ENCODE measurements around the gene C6orf52.
"Not testable (repeated sequence)": the region's sequence is repeated elsewhere in the genome, so short reads cannot be mapped to it uniquely, and the experiment has no call there.

The C6orf52 gene

DNA sequence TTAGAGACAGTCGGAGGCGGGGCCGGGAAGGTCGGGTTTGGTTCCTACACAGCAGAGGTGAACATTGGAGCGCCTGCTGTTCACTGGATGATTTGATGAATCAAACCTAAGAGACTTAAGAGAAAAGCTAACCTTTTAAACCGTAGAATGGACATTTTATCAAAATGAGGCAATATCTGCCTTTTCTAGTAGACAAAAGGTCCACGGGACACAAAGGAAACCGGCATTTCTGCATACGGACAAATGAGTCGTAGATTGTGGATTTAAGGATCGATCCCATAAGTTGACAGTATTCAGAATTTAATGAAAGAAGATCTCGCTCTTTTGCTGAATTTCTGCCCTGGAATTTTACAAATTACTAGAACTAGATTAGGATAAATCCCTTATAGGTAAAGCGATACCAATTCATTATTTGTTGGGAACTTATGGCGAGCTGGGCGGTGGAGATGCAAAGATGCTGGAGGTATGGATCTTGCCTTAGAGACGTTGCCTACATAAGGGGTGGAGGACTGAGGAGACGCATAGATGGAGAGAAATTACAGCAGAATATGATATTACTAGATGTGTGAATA lies 756 bp upstream of the C6orf52 start:
- no peak for DNase-seq

GRCh38 chr6:10692965-10693538 lies 1.4 kb downstream of the C6orf52 start:
- no peak for DNase-seq

GRCh38 chr6:10690651-10691445 lies 3.6 kb downstream of the C6orf52 start:
- DNase-seq, result no peak

- no peak for DNase-seq
These were observed 6.8 kb downstream of the C6orf52 start for GRCh38 chr6:10687582-10687981.

DNA sequence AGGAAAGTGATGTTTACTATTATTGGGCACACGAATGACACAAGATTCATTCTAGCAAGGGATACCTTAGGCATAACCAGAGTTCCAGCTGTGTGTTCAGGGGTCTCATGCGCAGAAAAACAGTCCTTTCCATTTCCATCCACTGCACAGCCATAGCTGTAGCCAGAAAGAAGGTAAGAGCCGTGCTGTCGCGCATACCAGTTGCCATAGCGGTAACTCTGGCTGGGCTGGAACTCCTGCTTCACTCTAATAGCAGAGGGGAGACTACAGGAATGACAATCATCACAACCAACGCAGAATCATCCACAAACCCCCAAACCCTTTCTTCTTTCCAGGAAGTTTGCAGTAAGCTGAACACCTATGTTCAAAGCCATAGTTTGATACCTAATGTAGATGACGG lies 7.5 kb downstream of the C6orf52 start:
- no peak for DNase-seq

DNA sequence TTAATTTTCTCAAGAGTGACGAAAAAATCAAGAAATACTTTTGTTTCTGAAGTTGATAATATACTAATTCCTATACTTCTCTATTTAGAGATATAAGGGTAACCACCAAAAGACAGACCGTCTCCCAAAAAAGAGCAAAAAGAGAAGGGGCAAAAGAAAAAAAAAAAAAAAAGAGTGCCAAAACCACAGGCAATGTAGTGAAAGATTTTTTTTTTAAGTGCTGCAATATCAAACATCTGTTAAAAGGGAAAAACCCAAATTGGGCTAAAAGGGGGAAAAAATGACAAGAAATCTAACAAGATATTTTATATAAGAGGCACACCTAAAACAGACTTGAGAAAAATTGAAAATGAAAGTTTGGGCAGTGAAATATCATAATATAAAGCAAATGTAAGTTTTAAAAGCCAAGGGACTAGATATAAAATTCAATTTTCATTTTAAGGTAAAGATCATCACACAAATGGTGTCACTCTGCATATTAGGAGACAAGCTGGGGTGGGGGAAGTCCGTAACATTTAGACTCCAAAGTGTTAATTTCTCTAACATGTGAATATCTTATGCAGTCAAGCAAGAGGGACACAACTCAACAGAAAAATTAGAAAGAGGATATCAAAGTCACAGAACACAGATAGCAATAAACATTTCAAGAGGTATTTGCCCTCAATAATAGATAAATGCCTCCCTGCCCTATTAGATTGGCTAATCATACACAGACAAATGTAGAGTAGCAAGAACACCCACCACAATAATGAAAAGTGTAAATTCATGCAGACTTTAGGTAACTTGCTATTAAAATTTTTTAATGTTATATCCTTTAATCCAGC lies 9.1 kb downstream of the C6orf52 start:
- no peak for DNase-seq

- DNase-seq, result no peak
These were observed 9.8 kb downstream of the C6orf52 start for GRCh38 chr6:10684618-10685017.

GRCh38 chr6:10682355-10682988 lies 11.9 kb downstream of the C6orf52 start:
- no peak for DNase-seq

GRCh38 chr6:10681795-10682194 lies 12.6 kb downstream of the C6orf52 start:
- no peak for DNase-seq

- DNase-seq, result no peak
These were observed 16.0 kb downstream of the C6orf52 start for GRCh38 chr6:10678456-10678855.

GRCh38 chr6:10676403-10676802 lies 18.0 kb downstream of the C6orf52 start:
- no peak for DNase-seq

DNA sequence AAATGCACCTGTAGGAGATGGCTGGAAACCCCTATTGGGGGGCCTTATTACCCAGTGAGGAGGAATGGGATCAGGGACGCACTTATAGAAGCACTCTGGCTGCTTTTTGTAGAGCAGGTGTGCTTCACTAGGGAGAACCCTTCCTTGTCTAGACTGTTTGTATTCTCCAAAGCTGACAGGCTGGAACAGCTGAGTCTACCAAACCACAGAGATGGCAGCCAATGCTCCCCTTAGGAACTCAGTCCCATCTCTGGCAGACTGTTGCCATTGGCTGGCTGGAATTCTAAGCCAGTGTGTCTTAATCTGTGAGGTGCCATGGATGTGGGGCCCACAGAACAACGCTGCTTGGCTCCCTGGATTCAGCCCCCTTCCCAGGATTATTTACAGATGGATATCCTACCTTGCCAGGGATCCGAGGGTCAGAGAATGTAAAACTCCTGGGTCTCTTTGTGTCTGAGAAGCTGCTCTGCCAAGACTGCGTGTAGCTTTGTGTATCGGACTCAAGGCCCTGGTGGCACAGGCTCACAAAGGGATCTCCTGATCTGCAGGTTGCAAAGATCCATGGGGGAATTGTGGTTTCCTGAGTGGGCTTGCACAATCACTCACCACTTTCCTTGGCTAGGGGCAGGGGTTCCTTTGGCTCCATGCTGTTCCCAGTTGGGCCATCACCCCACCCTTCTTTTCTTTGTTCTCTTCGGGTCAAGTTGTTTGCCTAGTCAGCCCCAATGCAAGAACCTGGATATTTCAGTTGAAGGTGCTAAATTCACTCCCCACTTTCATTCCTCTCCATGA lies 26.1 kb downstream of the C6orf52 start:
- no peak for DNase-seq

DNA sequence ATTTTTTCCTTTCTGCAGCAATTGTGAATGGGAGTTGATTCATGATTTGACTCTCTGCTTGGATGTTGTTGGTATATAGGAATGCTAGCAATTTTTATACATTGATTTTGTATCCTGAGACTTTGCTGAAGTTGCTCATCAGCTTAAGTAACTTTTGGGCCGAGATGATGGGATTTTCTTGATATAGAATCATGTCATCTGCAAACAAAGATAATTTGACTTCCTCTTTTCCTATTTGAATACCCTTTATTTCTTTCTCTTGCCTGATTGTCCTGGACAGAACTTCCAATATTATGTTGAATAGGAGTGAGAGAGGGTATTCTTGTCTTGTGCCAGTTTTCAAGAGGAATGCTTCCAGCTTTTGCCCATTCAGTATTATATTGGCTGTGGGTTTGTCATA lies 28.8 kb downstream of the C6orf52 start:
- not testable (repeated sequence) for DNase-seq

GRCh38 chr6:10662742-10663141 lies 31.7 kb downstream of the C6orf52 start:
- no peak for DNase-seq

- DNase-seq, result no peak
These were observed 32.2 kb downstream of the C6orf52 start for GRCh38 chr6:10662207-10662606.

DNA sequence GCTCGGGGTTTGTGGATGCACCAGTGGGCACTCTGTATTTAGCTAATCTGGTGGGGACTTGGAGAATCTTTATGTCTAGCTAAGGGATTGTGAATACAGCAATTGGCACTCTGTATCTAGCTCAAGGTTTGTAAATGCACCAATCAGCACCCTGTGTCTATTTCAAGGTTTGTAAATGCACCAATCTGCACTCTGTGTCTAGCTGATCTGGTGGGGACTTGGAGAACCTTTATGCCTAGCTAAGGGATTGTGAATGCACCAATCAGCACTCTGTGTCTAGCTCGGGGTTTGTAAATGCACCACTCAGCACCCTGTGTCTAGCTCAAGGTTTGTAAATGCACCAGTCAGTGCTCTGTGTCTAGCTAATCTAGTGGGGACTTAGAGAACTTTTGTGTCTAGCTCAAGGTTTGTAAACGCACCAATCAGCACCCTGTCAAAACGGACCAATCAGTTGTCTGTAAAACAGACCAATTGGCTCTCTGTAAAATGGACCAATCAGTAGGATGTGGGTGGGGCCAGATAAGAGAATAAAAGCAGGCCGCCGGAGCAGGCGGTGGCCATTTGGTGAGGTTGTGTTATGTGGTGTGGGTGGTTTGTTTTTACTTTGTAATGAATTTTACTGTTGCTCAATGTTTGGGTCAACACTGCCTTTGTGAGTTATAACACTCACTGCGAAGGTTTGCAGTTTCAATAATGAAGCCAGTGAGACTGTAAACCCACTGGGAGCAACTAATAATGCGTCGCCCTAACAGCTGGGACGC lies 33.8 kb downstream of the C6orf52 start:
- not testable (repeated sequence) for DNase-seq

DNA sequence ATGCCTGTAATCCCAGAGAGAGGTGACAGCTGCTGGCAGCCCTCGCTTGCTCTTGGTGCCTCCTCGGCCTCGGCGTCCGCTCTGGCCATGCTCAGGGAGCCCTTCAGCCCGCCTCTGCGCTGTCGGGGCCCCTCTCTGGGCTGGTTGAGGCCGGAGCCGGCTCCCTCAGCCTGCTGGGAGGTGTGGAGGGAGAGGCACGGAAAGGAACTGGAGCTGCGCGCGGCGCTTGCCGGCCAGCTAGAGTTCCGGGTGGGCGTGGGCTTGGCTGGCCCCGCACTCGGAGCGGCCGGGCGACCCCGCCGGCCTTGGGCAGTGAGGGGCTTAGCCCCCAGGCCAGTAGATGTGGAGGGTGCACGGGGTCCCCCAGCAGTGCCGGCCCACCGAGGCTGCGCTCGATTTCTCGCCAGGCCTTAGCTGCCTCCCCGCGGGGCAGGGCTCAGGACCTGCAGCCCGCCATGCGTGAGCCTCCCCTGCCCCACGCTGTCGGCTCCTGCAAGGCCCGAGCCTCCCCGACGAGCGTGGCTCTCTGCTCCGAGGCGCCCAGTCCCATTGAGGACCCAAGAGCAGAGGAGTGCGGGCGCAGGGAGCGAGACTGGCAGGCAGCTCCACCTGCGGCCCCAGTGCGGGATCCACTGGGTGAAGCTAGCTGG lies 34.6 kb downstream of the C6orf52 start:
- no peak for DNase-seq

- DNase-seq, result no peak
These were observed 35.3 kb downstream of the C6orf52 start for GRCh38 chr6:10658910-10659698.

- no peak for DNase-seq
These were observed 38.8 kb downstream of the C6orf52 start for GRCh38 chr6:10655508-10656055.

- no peak for DNase-seq
These were observed 50.2 kb downstream of the C6orf52 start for GRCh38 chr6:10644225-10644624.
